Measurements from ENCODE around the gene MAP4K3.

Gene MAP4K3

DNA sequence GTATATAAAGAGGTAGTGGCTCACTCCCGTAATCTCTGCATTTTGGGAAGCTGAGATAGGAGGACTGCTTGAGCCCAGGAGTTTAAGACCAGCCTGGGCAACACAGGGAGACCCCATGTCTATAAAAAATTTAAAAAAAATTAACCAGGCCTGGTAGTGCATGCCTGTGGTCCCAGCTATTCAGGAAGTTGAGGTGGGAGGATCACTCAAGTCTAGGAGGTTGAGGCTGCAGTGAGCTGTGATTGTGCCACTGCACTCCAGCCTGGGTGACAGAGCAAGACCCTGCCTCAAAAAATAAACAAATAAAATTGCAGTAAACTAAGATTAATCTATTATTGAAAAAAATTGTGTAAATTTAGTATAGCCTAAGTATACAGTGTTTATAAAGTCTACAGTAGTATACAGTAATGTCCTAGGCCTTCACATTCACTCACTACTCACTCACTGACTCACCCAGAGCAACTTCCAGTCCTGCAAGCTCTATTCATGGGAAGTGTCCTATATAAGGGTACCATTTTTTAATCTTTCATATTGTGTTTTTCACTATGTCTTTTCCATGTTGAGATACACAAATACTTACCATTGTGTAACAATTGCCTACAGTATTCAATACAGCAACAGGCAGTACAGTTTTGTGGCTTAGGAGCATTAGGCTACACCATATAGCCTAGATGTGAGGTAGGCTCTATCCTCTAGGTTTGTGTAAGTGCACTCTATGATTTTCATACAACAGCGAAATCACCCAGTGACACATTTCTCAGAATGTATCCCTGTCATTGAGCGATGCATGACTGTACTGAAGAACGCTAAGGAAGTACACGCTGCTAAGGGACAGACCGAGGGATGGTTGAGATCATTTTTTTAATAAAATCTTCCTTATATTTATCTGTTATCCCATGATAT lies 10.4 kb upstream of the MAP4K3 start:
- no peak for DNase-seq
- intact Hi-C loops (cut with DNase I) = no loop called here

DNA sequence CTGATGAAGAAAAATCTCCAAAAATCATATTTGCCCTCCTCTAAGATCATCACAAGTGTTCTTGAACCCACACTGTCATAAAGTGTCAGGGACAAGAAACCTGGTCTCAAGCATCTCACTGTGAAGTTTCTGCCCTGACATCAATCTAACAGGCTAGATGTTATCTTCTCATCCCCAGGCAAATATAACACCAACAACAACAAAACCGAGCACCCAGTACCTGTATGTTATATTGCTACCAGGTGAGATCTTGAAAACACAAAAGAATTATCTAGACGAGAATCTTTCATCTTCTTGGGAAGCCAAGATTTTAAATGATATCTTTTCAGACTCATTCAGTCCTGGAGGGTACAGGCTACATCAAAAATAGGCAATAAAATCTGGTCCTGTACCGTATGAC lies 8.8 kb upstream of the MAP4K3 start:
- no peak for DNase-seq
- intact Hi-C loops (cut with DNase I) = no loop called here

DNA sequence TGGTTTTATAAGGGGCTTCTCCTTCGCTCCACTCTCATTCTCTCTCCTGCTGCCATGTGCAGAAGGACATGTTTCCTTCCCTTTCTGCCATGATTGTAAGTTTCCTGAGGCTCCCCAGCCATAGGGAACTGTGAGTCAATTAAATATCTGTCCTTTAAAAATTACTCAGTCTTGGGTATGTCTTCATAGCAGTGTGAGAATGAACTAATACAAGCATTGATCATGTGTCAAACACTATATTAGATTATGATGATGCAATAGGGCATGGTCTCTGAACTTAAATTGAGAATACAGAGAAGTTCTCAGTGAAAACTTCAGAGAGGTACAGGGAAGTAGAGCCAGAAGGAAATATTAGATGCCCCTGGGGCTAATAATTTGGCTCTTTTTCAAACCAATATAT lies 5.9 kb upstream of the MAP4K3 start:
- intact Hi-C loops (cut with DNase I) = no loop called here
- no peak for DNase-seq

DNA sequence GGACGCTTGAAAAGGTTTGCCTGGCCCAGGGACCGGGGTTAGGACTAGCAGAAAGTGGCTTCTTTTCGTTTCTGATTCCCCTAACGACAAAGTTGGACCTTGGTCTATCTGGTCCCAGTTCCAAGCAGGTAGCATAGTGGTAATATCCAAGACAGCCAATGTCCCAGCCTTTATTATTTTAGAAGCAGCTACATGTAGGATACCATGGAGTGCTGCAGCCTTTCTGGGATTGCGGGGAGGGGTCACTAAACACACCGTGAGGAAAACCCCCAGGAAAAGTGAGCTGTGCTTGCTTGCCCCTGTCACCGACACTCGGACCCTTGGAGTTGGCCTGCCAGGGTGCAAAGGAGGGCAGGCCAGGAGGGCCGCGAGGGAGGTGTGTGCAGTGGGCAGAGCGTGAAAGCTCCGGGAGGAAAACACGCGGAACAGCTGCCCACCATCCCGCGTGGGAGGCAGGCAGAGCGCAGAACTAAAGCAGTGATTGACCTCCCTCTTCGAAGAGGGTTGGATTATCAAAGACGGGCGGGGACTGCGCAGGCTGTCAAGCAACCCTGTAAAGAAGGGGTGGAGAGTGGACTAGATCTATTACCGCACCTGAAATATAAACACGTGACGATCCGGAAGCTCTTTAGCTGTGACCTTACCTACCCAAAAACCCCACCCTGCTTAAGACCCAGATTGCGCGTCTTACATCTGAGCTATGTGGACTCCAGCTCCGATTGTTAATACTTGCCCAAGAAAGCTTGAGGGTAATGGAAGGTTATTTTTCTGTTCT lies 624 bp upstream of the MAP4K3 start:
- peak in 9 of 10 donors; percentile 17 to 88 (median 31) for DNase-seq
- intact Hi-C loops (cut with DNase I) = loop anchor here (2.0 kb wide), 1 partner anchor 57 kb away; no protein-coding TSS in a partner anchor

DNA sequence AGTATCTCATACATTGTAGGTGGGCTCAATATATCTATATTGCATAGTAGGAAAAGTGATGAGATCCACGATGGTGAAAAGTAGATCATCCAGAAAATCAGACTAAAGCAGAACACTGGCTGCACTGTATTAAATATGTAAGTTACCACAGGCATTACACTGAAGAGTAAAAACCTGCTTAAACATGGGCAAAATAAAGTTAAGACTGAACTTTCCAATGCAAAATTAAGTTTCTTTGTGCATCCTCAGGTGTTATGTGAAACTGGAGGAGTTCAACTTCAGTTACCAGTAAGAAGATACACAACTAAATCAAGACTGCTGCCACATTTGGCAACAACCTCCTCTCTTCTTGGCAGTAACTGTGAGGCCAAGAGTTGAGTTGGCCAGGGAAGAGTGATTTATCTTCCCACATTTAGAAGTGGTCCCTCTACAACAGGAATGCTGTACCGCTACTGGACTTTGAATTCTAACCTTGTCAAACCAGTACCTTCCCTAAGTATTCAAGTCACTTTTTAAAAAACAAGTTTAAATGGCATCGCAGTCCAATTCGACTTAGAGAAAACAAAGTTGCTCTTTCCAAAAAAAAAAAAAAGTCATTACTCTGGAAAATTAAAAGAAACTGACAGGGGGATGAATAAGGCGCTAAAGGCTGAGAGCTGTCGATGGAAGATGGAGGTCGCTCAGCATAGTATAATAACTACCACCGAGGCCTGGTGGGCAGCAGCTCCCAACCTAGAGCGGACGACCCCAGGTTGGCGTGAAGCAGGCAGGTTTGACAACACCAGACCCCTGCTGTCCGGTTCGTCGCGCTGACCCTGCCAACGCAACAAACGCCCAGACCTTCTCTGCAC lies 1.1 kb downstream of the MAP4K3 start:
- peak in 3 of 10 donors; percentile 14 to 86 (median 30) for DNase-seq
- intact Hi-C loops (cut with DNase I) = no loop called here

DNA sequence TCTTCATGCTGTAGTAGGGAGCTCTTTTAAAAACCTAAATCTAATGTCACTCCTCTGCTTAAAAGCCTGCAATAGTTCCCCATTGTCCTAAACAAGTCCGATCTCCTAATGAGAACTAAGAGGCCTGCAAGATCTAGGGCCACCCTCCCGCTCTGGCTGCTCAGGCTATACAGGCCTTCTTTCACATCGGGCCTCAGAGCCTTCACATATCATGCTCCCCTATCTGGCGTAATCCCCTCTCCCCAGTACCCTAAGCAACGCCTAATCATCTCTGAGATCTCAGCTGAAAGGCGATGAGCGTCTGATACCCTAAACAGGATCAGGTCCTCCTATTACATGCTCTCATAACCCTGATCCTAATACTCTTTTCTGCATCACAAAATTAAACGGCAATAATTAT lies 1.9 kb downstream of the MAP4K3 start:
- intact Hi-C loops (cut with DNase I) = no loop called here
- peak in 2 of 10 donors; percentile 22 to 27 for DNase-seq

DNA sequence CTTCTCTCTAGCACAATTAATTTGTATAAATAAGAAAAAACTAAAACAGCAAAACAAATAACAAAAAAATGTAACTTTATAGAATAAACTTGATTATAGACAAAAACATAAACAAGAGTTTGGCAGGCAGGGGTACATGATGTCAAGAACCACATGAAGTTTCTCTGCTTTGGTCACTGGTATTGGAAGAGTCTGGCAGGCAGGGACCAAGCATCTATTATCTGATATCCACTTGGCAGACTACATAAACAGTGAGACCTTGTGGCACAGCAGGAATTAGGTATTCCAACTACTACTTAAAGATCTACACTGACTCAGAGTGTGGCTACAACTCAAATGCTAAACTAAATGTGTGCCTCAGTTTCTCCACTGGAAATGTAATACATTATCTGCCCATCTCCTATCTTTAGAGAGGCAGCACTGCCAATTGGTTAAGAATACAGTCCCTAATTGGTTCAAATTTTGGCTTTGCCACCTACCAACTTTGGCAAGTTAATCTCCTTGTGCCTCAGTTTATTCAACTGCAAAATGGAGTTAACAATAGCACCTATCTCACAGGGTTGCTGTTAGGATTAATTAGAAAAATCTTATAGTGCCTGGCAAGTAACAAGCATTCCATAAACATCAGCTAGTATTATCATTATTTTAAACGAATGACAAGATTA lies 2.7 kb downstream of the MAP4K3 start:
- DNase-seq = no peak
- intact Hi-C loops (cut with DNase I) = no loop called here

DNA sequence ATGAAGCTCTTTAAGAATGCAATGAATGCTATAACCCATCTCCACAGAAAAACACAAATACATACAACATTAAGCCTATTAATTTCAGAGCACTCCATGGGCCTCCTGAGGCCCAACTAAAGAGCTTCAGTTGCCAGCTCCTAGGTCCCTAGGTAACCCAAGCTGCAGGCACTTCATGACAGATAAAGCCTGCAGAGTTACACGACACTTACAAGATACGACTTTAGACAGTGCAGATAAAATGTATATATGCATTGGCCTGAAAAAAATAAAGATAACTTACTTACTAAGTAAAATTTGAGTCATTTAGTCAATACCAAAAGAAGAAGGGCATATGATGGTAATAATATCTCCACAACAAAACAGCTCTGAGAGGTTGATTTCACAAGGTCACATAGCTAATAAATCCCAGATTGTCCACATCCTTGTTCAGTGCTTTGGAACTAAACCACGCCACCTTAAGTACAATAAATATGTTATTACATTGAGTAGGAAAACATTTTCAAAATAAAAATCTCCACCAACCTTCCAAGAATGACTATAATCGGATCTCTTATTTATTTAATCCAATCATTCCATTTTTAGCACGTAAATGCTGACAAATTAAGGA lies 3.4 kb downstream of the MAP4K3 start:
- intact Hi-C loops (cut with DNase I) = no loop called here
- DNase-seq = no peak

DNA sequence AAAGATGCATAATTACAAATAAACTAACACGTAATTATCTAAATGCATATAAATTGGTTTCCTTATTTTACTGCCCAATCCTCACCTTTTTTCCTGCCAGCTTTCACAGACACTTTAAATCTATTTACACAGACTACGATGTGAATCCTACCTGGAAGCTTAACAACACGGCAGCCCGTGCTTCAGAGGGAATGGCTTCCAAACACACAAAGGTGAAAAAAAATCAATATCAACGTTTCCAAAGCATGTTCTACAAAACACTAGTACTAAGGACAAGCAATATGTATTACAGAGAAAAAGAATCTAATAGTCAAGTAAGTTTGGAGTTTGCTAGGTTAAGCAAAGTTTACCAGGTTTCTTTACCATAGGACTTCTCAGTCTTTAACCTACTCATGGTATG lies 4.4 kb downstream of the MAP4K3 start:
- intact Hi-C loops (cut with DNase I) = no loop called here
- DNase-seq = no peak

DNA sequence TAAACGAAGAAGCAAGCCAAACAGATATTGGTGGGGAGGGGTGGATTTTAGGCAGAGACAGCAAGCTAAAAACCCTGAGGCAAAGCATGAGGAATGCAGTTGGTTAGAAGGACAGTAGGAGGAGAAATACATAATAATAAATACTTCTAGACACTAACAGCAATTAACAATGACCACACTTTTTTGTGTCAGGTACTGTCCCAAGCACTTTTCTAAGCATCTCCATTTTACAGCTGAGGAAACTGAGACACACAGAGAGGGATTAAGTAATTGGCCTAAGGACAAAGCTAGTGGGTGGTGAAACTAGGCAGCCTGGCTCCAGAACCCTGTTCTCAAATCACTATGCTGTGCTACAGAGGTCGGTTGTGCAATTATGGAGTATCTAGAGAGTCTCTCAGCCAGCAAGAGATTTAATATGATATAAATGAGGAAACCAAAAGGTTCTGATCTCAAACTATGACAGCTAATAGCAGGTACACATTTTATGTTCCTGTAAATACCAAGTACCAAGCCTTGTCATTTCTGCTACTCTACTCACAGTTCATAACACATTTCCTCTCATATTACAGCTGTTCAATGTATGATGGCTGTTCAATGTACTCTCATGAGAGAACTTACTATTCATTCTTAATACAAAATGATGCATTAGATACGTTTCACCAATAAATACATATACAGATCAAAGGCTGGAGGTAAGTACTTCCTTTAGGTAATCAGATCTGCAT lies 5.3 kb downstream of the MAP4K3 start:
- intact Hi-C loops (cut with DNase I) = no loop called here
- DNase-seq = no peak

DNA sequence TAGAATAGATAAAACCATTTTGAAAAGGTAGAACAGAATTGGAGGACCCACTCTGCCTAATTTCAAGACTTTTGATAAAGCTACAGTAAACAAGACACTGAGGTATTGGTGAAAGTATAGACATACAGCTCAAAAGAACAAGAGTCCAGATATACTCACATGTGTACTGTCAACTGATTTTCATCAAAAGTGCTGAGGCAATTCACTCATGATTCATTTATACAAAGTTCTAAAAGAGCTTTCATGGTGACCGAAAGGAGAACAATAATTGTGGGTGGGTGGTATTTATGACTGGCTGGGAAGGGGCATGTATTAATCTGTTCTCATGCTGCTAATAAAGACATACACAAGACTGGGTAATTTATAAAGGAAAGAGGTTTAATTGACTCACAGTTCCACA lies 7.3 kb downstream of the MAP4K3 start:
- intact Hi-C loops (cut with DNase I) = no loop called here
- DNase-seq = no peak

DNA sequence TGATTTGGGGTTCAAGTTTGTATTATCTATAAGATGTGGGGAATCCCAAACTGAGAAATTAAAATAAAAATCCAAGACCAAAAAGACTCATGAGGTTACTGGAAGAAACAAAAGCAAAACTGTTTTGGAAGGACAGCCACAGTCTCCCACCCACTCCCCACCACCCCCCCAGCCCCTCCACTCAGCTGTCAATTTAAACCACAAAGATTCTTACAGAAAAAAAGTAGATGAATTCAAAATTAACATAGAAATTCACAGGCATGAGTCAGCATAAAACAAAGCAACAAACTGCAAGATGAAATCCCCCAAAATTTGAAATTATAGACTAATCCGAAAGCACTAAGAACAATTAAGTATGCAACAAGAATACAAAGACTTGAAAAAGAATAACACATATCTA lies 12.1 kb downstream of the MAP4K3 start:
- intact Hi-C loops (cut with DNase I) = no loop called here
- no peak for DNase-seq

DNA sequence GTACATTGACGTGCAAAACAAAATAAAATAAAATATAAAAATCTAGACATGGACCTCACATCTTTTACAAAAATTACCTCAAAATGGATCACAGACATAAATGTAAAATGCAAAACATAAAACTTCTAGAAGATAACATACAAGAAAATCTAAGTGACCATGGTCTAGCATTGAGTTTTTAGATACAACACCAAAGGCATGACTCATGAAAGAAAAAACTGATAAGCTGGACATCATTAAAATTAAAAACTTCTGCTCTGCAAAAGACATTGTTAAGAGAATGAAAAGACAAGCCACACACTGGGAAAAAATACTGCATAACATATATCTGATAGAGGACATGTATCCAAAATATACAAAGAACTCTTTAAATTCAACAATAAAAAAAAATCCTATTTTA lies 14.4 kb downstream of the MAP4K3 start:
- DNase-seq = no peak
- intact Hi-C loops (cut with DNase I) = no loop called here

DNA sequence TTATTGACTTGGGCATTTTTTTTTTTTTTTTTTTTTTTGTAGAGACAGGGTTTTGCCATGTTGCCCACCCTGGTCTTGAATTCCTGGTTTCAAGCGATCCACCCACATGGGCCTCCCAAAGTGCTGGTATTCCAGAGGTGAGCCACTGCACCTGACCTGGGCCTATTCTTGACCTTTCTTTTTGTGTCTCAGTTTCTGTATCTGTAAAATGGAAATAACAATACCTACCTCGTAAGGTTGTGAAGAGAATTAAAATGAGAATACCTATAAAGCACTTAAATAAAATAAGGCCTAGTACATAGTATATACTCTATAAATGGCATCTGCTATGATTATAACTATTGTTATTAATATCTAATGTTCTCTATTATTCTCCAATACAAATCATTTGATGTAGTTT lies 15.7 kb downstream of the MAP4K3 start:
- intact Hi-C loops (cut with DNase I) = no loop called here
- DNase-seq = no peak

DNA sequence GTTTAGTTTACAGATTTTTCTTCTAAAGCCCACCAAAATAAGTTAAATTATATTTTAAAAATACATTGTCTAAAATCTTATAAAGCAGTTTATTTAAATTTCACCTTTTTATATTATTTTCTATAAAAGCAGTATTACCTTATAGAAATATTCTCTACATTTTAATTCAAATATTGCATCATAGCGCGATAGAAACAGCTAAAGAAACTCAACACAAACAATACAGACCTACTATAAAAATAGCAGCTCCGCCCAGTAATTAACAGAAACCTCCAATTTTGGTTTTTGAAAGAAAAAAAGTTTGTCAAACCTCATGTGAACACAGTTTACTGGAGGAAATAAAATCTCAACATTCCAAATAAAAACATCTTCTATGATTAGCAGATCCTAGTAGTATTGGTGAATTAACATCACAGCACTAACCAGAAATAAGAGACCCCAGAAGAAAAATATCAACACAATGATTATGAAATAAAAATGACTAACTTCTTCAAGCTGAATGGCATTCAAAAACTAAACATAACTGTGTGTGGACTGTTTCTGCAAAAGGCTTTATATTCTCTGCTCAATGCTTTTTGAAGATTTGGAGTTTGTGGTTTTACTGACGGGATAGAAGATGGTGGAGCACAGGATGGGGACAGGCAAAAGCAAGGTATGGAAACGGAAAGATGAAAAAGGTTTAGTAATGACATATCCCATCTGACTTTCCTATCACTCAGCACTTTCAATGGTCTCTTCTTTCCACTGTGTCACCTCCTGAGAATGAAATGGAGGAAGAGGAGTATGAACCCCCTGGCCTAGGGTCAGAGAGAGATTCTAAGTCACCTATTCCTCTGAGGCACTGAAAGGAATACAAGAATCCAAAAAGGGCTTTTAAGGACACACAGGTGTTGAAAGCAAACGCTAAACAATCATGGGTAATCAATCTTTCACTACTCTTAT lies 17.5 kb downstream of the MAP4K3 start:
- DNase-seq = no peak
- intact Hi-C loops (cut with DNase I) = no loop called here

DNA sequence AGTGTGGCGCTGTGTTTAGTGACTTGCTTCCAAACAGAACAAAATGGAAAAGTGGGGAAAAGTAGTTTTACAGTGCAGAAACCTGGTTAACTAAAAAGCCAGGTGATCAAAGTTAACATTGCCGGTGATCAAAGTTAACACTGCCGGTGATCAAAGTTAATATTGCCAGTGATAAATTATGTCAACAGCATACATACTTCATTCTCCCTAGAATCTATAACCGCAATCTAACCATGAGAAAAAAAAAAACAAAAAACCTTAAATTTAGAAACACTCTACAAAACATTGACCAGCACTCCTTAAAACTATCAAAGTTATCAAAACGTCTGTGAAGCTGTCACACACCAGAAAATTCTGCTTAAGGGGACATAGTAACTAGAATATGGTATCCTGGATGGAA lies 18.6 kb downstream of the MAP4K3 start:
- no peak for DNase-seq
- intact Hi-C loops (cut with DNase I) = no loop called here

DNA sequence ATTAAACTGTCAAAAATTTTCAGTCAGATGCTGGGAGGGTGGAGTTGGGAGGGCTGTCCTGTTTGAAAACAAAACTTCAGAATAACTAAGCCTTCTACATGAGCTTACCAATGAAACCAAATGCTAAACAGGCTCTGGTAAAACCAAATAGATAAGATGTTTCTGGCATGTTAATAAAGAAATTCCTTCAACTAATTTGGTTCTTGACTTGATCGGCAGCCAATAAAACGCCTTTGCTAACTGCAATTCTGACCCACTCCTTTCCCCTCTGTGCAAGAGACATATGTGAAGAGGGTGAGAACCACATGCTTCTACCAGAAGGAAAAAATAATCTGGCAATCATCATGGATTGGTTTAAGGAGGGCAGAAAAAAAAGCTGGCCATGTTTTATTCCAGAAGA lies 20.9 kb downstream of the MAP4K3 start:
- DNase-seq = no peak
- intact Hi-C loops (cut with DNase I) = no loop called here

DNA sequence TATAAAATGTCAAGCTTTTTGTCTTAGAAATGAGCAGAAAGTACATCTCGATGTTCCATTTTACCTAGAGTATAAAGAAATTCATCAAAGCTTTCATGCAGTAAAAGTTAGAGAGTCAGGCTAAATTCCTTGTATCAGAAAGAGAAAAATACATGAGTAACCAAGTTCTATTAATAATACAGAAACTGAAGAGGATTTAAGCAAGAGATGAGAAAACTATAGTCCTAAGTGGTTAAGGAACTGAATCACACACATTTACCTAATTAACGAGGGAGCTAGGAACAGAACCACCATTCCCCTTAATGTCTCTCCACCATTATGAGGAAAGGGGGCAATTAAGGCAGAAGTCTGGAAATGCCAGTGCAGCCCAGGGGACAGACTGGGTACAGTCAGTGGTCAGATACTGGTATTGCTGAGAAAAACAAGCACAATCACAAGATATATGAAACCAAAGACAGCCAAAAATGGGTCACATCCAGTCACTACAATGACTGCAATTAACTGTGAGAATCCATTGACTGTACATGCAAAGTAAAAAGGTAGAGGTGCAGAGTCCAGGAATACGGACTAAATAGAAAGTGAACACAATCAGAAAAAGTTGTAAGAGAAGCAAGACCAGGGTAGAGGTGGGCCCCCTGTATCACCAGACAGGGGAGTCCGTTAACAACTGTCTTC lies 23.9 kb downstream of the MAP4K3 start:
- intact Hi-C loops (cut with DNase I) = no loop called here
- DNase-seq = no peak
